Left hindlimb (tissue), 1 donor: Measurements from ENCODE around the gene NMNAT3.

Source experiments
- DNase-seq: peaks from one replicate; pipeline ENCODE4 v3.0.0-alpha.2; 2018

The NMNAT3 gene

GRCh38 chr3:139517321-139518065 is 160.3 kb downstream of the NMNAT3 start:
- no peak for DNase-seq

DNA sequence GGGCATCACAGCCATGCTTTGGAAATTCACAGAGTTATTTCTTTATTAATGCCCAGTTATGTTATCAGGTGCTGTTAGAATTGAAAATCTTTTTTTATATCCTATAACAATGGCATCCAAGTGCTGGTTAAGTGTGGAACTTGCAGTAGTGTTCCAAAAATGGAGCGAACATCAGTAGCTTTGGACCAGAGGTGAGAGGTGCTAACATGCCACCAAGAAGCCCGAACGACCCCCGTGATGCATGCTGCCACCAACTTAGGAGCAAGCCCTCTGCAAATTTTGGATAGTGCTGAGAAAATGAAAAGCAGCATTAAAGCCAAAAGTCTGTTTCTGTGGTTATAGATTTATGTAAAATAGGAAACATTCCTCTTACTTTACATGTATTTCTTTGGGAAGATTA is 163.0 kb downstream of the NMNAT3 start:
- no peak for DNase-seq
